ENCODE measurements around the gene PITX3. TPM values are rescaled to one million over a fixed set of nuclear protein-coding genes. Genes with fewer than 3 reads are reported as not detected.
A peak's percentile ranks its signal among the peaks of the same experiment; 100 is the strongest.

PITX3 gene
- total and polyA plus RNA-seq, 9 of the 15 experiments (the other 6 are each of a cell fraction or from before 2014, with no cell fraction given), result 0.30 to 0.98 (median 0.95) TPM; not detected in 6

DNA sequence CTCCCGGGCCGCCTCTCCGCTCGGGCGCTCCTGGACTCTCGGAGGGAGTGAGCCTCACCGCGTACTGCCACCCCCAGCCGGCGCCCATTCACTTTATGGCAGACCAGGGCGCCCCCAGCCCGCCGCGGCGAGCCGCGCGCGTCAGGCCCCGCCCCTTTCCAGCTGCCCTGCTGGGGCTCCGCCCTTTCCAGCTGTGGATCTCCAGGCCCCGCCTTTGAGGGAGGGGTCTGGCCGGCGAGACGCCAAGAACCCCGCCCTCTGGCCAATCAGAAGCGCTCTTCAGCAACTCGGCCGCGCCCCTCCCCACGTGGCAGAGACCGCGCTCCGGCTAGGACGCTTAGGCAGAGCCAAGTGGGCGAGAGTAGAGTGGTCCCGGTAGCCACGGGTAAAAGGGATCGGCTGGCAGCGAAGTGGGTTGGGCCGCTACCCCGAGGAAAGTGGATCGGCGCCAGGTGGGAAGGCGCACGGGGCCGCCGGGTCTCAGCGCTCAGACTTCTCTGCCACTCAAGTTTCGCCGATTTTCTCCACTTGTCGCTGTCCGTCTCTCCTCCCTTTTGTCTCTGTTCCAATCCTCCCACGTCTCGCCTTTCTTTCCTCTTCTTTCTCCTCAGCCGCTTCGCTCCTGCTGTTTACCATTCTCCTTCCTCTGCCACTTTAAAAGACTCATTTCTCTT is at the start of gene PITX3 (continued):
- TF ChIP-seq ZNF717 (CRISPR knock-in tag; IDR thresholded peaks at IDR 0.05), result no peak
- peak; percentile 57; the same call in 1 of the 2 replicates for TF ChIP-seq EHMT2 (IDR thresholded peaks at IDR 0.05)
- no peak for TF ChIP-seq SRSF9 (IDR thresholded peaks at IDR 0.05; ENCODE audit: borderline replicate concordance, low read depth, low read length)
- TF ChIP-seq ZNF212 (CRISPR knock-in tag; IDR thresholded peaks at IDR 0.05), result no peak
- no peak for TF ChIP-seq TAL1 (IDR thresholded peaks at IDR 0.05)
- TF ChIP-seq SOX6 (IDR thresholded peaks at IDR 0.05), result no peak
- TF ChIP-seq MNT (conservative IDR thresholded peaks at IDR 0.05), result peak; percentile 98 to 99
- TF ChIP-seq SRSF1 (IDR thresholded peaks at IDR 0.05; ENCODE audit: low read depth, low read length), result no peak
- TF ChIP-seq DDX20 (tag; IDR thresholded peaks at IDR 0.05; ENCODE audit: low read depth), result no peak
- TF ChIP-seq MEF2D (tag; conservative IDR thresholded peaks at IDR 0.05; ENCODE audit: low read depth), result no peak
- TF ChIP-seq SNRNP70 (optimal IDR thresholded peaks at IDR 0.05; ENCODE audit: low read depth, low read length), result no peak
- TF ChIP-seq BCL6 (CRISPR knock-in tag; IDR thresholded peaks at IDR 0.05), result no peak
- TF ChIP-seq IFI16 (CRISPR knock-in tag; IDR thresholded peaks at IDR 0.05), result no peak
- TF ChIP-seq ZNF121 (CRISPR knock-in tag; conservative IDR thresholded peaks at IDR 0.05), result no peak
- TF ChIP-seq RBM25 (IDR thresholded peaks at IDR 0.05; ENCODE audit: low read depth, low read length, severe bottlenecking), result no peak
- TF ChIP-seq E2F5 (CRISPR knock-in tag; IDR thresholded peaks at IDR 0.05), result no peak
- TF ChIP-seq, protein P1, sequence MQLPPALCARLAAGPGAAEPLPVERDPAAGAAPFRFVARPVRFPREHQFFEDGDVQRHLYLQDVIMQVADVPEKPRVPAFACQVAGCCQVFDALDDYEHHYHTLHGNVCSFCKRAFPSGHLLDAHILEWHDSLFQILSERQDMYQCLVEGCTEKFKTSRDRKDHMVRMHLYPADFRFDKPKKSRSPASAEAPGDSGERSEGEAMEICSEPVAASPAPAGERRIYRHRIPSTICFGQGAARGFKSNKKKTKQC (CRISPR knock-in tag; IDR thresholded peaks at IDR 0.05), result no peak
- TF ChIP-seq NCOA6 (IDR thresholded peaks at IDR 0.05), result no peak
- no peak for TF ChIP-seq STAT5A (IDR thresholded peaks at IDR 0.05; ENCODE audit: borderline replicate concordance, low read length)
- TF ChIP-seq, protein P2, sequence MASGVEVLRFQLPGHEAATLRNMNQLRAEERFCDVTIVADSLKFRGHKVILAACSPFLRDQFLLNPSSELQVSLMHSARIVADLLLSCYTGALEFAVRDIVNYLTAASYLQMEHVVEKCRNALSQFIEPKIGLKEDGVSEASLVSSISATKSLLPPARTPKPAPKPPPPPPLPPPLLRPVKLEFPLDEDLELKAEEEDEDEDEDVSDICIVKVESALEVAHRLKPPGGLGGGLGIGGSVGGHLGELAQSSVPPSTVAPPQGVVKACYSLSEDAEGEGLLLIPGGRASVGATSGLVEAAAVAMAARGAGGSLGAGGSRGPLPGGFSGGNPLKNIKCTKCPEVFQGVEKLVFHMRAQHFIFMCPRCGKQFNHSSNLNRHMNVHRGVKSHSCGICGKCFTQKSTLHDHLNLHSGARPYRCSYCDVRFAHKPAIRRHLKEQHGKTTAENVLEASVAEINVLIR (CRISPR knock-in tag; IDR thresholded peaks at IDR 0.05), result no peak
- no peak for TF ChIP-seq NFE2L1 (tag; IDR thresholded peaks at IDR 0.05; ENCODE audit: borderline replicate concordance, low read depth)
- TF ChIP-seq TRIM28 (IDR thresholded peaks at IDR 0.05), result no peak
- TF ChIP-seq KDM4B (IDR thresholded peaks at IDR 0.05; ENCODE audit: borderline replicate concordance in 2 of 2, low read depth in 1 of 2), result no peak
- TF ChIP-seq KAT8 (IDR thresholded peaks at IDR 0.05; ENCODE audit: low read depth), result no peak
